HG02970 (cell line): ENCODE data around the gene B9D2.

ENCODE experiments used
- ATAC-seq: cut with Tn5 transposase; IDR thresholded peaks from one replicate; pipeline ENCODE4 v1.9.1; 2021; ENCODE audit warnings: mild to moderate bottlenecking, moderate library complexity, moderate number of reproducible peaks; ENCODE audit not compliant: unreplicated experiment, low FRiP score

The B9D2 gene

DNA sequence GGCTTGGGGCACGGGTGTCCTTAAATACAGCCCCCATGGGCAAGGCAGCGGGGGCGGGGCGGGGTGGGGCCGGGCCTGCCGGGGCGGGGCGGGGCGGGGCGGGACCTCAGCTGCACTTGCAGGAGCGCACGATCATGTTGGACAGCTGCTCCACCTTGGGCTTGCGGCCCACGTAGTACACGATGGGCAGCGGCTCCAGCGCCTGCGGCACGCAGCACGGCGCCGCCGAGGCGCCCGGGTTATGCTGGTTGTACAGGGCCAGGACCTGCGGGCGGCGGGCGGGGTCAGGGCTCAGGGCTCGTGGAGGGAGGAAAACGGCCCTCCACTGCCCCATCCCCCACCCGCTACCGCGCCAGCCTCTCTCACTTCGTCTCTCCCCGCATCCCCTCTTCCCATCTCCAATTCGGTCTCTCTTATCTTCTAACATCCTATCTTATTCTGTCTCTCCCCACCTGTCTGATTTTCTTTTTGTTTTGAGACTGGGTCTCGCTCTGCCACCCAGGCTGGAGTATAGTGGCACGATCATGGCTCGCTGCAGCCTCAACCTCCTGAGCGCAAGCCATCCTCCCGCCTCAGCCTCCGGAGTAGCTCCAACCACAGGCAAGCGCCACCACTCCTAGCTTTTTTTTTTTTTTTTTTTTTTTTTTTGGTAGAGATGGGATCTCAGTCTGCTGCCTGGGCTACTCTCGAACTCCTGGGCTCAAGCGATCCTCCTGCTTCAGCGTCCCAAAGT lies 32.8 kb downstream of the B9D2 start:
- ATAC-seq, result no peak

DNA sequence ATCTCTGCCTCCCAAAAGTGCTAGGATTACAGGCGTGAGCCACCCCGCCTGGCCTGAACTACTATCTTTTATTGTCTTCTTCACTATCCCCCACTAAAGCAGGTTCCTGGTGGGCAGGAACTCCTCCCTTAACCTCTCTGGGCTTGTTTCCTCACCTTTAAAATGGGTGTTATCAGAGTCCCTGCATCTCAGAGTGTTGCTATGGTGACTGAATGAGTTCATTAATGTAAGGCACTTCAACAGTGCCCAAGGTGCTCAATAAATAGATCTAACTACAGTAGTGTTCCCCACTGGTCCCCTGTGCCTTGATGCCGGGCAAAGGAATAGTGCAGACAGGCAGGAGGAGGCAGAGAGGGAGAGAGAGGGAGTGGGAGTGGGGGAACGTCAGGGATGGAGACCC lies 33.5 kb downstream of the B9D2 start:
- ATAC-seq, result no peak

DNA sequence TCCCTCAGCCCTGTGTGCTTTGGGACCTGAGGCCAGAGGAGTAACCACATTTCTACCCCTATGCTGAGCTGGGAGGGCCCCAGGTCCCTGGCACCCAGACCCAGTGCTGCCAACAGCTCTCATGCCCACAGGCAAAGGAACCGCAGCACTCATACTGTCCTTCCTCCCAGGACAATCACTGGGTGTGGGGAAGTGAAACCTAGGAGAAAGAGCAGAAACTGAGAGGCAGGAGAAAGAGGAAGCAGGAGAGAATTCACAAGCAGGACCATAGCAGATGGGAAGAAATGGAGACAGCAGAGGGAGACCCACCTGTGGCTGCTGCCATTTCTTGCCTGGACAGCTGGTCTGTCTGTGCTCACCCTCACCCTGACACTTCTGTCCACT lies 35.1 kb downstream of the B9D2 start:
- no peak for ATAC-seq

DNA sequence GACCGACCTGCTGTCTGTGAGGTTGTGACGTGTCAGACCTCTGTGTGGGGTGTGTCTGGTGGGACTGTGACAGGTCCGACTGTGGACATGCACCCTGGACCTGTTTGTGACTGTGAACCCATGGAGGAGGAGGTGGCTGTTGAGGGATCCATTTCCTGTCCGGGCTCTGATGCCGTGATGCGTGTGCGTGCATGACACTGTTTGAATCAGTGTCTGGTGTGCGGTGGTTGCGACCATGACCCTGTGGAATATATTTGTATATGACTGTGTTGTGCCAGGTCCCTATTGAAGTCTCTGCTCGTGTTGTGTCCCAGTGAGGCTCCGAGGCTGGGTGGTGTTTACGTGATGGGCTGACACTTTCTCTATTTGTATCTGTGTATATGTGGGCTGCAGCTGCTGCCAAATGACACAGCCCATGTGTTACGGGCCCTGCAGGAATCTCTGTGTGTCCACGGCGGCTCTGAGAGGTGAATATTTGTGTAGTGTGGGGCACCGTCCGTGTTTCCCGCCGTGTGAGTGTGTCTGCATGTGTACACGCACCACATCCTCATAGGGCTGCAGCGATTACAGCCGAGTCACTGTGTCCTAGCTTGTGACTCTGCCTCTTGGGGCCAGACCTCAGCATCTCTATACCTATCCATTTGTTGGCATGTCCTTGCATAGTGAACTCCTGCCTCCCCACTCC lies 35.6 kb downstream of the B9D2 start:
- ATAC-seq, result no peak

DNA sequence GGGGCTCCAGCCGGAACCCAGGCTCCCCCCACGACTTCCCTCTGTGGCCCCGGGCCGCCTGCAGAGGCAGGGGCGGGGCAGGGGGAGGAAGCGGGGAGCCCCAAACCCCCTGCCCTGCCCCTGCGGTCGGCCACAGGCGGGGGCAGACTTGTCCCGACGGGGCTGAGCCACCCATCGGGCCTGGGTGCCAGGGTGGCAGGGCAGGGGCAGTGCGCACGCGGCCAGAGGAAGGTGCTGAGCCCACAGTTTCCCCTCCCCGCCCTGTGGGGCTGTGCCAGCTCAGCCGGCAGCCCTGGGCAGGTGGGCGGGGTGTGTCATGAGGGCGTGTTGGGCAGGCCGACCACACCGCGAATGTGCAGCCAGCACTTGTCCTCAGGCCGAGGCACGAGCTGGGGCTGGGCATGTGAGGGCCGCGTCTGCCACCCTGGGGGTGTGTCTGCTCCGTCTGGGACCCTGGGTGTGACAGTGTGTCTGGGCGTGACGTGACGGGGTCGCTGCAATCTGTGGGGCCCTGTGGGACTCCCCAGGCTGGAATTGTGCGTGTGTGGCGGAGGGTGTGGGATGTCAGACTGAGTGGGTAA lies 36.3 kb downstream of the B9D2 start:
- peak; percentile 53 for ATAC-seq

DNA sequence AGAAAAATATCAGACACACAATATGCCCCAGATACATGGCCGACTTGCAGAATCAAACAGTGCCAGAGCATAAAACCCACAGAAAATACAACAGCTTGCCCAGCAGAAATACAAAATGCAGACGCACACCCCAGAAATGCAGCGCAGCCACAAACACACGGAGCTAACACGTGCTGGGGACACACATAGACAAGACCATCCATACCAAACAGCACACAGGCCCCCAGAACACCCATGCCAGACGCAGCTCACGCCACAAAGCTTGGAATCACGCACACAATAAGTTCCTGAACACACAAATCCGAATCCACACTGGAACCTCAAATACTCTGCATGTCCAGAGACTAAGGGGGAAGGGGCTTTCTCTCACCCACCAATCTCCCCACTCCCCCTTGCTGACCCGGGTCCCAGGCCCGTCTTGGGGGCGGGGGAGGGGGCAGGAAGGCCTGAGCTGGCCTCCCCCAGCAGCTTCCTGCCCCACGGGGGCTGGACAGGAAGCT lies 36.8 kb downstream of the B9D2 start:
- no peak for ATAC-seq

DNA sequence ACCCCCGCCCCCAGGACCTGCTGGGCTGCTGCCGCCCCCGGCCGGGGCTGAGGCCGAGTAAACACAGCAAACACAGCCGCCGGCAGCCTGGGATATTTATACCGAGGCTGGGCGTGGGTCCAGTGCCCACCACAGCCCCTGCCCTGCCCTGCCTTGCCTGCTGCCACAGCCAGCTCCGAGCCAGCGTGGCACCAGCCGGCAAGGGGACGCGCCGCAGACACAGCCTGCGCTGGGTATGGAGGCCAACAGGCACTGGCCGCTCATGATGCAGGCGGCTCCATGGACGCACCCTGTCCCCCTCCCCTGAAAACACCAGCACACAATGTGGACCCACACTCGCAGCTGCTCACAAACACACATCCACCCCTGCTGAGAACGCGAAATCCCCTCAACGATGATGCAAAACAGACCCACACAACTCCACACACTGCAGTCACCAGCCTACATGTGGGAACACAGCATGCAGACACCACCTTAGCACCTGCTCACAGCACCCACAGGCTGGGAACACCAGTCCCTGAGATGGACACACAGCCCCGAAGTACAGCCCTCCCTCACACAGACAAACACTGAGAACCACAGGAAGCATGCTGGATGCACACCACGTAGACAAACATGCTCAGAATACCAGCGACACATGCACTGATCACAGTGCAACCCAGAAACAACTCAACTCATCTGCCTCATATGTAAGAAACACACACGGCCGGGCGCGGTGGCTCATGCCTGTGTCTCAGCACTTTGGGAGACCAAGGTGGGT lies 37.8 kb downstream of the B9D2 start:
- no peak for ATAC-seq

DNA sequence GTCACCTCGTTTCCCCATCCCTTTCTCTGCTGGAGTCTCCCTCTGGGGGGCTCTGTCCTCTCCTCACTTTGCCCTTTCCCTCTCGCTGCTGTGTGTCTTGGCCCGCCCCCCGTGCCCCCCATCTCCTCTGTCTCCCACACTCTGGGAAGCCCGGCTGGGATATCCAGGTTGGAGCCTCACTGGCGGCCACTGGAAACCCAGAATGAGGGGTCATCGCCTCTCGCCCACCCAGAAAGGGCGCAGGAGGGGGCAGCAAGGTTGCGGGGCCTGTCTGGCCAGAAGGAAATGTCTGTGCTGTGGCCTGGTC lies 38.4 kb downstream of the B9D2 start:
- no peak for ATAC-seq

DNA sequence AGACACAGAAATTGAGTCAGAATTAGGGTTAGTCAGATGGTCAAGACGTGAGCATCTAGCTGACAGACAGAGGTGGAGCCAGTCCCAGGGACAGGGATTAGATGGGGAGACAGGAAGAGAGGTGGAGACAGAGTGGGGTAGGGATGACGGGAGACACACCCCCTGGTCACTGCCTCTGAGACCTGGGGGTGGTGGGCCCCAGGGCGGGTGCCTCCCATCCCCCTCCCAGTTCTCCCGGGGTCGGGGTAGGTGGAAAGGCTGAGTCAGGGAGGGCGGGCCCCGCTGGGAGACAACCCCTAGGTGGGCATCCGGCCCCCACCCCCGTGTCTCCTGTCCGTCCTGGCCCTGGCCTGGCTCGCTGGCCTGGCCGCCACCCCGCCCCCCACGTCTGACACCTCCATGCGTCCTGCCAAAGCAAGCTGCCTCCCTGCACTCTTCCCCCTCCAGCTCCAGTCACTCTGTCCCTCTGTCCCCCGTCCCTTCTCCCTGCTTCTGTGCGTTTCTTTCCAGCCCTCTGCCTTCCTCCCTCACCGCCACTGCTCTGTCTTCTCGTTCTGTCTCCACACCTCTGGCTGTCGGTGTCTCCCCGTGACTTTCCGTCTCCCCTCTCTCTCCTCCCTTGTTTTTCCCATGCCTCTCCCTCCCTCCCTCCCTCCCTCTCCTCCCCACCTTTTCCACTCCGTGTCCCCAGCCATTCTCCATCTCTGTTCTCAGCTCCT lies 38.9 kb downstream of the B9D2 start:
- ATAC-seq, result no peak

DNA sequence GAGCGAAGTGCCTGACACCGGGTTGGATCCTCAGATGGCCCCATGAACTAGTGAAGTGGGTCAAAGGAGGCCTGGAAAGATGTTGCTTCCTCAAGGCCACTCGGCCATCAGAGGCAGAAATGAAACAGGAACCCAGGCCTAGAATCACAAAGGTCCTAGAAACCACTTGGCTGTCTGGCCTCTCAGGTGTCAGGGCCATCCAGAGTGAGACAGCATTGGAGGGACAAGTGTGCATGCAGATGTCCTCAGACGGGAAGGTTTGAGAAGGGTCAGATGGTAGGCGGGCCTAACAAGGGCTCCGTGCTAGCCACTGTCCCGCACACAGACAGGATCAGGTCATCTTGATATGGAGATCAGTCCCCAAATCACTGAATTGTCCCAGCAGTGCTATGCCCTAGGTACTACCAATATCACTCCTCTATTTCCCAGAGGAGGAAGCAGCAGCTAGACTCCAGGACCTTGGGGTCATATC lies 39.7 kb downstream of the B9D2 start:
- ATAC-seq, result no peak

DNA sequence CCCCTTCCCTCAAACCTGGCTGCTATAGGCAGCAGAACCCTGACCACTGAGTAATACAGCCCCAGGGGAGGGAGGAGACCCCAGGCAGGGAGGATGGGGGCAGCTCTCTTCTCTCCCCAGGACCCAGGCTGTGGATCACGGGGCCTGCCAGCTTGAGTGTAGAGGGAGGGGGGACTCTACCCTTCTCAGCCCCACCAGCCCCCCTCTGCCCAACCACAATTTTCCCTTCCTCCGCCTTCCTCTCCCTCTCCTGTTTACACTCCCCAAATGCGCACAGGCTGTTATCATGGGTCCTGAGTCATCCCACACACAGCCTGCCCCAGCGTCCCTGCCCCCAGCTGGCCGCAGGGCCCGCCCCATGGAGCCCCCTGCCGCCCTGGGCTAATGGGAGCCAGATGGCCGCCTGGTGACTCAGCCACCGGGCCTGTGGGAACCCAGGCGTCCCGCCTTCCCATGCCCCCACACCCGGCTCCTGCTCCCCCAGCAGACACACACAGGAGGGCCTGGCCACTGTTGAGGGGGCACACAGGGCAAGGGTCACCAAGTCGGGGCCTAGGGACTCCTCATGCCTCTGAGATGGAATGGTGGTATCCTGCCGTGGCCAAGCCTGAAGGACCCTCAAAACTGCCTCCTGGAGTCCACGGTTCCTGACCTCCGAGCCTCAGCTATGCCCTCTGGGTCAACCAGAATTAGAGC lies 40.4 kb downstream of the B9D2 start:
- ATAC-seq, result no peak

DNA sequence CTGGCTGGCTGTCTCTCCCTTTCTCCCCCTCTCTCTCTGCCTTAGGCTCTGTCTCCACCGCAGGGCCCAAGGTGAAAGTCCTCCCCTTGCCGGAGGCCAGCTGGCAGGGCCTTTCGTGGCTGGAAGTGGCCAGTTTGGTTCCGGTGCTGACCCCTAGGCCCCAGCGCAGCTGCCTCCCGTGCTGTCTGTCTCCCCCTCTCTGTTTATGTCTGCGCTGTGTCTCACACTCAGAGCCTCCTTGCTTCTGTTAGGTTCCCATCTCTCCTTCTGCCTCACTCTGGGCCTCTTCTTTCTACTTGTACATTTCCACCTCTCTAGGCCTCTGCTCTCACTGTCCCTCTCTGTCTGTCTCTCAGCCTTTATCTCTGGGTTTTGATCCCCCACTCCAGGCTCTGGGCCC lies 40.9 kb downstream of the B9D2 start:
- ATAC-seq, result no peak

DNA sequence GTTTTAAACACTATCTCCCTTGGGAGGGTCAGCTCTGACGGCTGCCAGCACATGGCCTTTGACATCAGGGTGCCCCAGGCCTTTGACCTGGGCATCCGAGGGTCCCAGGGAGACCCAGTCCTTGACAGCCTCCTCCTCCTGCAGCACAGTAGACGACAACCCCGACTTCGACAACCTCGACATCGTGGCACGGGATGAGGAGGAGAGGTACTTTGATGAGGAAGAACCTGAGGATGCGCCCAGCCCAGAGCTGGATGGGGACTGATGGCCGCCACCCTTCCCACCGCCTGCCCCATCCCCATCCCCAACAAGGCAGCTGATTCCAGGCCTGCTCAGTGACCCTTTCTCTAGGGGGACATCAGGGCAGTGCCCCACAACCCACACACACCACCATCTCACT lies 41.5 kb downstream of the B9D2 start:
- ATAC-seq, result no peak

DNA sequence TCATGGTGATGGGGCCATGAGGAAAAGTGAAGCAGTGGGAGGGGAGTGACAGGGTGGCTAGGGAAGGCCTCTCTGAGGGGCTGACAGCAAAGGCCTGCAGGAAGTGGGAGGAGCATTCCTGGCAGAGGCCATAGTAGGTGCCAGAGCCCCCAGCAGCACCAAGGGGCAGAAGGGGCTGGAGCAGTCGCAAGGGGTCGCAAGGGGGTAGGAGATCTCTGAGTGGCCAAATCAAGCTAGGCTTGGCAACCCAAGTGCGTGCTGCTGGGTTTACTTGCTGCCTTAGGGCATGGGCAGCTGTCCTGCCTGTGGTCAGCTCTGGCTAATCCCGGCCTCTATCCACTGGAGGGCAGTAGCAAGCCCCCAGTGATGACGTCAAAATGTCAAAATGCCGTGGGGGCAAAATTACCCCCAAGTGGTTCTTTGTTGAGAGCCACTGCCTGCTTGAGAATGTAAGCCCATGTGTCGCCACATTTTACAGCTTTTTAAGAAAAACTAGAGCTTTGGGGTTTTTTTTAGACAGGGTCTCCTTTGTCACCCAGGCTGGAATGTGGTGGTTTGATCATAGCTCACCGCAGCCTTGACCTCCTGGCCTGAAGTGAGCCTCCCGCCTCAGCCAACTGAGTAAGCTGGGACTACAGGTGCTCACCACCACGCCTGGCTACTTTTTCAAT lies 42.2 kb downstream of the B9D2 start:
- no peak for ATAC-seq

DNA sequence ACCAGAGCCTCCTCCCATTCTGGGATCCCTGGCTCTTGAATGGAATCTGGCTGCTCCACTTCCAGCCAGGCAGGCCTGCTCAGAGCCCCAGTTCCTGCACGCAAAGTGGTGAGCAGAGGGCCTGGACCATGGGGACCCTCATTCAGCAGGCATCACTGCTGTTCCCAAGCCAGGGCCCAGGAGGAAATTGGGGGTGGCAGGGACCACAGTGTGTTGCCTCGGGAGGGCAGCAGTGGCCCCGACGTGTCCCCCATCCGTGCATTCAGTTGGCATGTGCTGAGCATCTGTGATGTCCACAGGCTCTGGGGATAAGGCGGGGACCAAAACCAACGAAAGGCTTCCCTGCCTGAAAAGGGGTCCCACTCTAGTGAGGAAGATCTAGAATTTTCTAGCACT lies 42.7 kb downstream of the B9D2 start:
- no peak for ATAC-seq

DNA sequence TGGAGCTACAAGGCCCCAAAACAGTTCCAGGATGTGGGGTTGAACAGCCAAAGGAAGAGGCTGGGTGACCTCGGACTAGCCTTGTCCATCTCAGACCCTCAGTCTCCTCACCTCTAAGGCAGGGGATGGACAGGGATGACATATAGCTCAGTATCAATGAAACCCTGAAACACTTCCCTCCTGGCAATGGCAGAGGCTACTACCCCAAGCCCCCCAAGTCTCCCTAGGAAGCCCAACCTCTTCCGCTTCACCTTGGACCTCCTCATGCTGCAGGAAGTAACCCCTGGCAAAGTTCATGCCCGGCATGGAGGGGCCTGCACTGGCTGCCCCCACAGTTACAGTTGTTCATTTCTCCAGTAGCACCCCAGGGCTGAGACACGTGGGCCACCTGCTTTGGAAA lies 43.4 kb downstream of the B9D2 start:
- no peak for ATAC-seq

DNA sequence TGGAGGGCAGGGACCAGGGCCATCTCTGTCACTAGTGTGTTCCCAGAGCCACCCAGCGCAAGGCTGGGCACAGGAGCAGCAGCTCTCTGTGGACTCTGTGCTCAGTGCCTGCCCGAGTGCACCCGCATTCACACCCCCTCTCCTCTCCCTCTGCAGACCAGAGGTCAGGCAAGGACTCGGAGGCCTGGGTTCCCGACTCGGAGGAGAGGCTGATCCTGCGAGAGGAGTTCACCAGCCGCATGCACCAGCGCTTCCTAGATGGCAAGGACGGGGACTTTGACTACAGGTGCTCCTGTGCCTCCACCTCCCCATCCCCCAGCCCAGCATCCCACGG lies 43.8 kb downstream of the B9D2 start:
- ATAC-seq, result no peak

DNA sequence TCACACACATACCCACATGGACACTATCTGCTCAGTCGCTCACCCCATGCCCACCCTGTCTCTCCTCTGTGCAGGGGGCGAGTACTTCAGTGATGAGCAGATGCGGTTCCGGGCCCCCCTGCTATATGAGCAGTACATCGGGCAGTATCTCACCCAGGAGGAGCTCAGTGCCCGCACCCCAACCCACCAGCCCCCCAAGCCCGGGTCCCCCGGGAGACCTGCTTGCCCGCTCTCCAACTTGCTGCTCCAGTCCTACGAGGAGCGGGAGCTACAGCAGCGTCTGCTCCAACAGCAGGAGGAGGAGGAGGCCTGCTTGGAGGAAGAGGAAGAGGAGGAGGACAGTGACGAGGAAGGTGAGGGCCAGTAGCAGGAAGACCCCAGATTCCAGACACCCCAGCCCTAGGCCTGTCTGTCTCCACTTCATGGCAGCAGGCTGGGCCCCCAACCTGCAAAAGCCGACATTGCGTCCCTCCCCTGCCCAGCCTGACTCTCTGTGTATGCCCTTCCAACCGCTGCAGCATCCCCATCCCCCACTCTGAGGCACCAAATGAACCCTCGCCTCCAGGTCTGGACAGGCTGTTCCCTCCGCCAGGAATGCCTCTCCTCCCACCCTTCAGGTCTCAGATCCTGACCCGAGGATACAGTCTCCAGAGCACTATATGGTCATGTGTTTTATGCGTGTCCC lies 44.3 kb downstream of the B9D2 start:
- ATAC-seq, result no peak
